GM12878 (cell line): ENCODE results near the gene PRSS33. TPM values are rescaled to one million over a fixed set of nuclear protein-coding genes. Genes with fewer than 3 reads are reported as not detected.

Experiments used
- ATAC-seq: fragments of 200-7000 bp; cut with Tn5 transposase; 3 replicates; pipeline ENCODE4 v1.9.1; 2020; ENCODE audit warnings: mild to moderate bottlenecking, moderate library complexity
- BruUV-seq: library from RNA; stranded (reverse); fragments of 400-500 nt; replicated peaks from 2 replicates; lab custom pipeline; 2021; lab: Mats Ljungman, UMichigan
- CTCF ChIA-PET: fragments of 300-600 bp; sonication (Branson Sonifier 250); formaldehyde crosslinking; extraction: SDS; loops from one replicate; lab custom pipeline; 2021; ENCODE audit warnings: inconsistent platforms; lab: Yijun Ruan, JAX
- POLR2A ChIA-PET: fragments of 350-600 bp; formaldehyde crosslinking; extraction: SDS; loops from one replicate; lab custom pipeline; 2021; ENCODE audit warnings: inconsistent platforms; lab: Charles Lee
- RAD21 ChIA-PET: fragments of 300-600 bp; sonication (Branson Sonifier 250); formaldehyde crosslinking; loops from one replicate; lab custom pipeline; 2023; ENCODE audit warnings: antibody characterized with exemption; ENCODE audit not compliant: unreplicated experiment; lab: Charles Lee
- SMC1A ChIA-PET: fragments of 300-600 bp; sonication (Branson Sonifier 250); formaldehyde crosslinking; loops from one replicate; lab custom pipeline; 2023; ENCODE audit not compliant: unreplicated experiment, uncharacterized antibody; lab: Charles Lee
- DNase-seq: peaks from one replicate; pipeline ENCODE4 v3.0.0-alpha.2; 2011; ENCODE audit warnings: low read depth, low spot score
- FAIRE-seq: peaks from 3 replicates; lab custom pipeline; 2011; peaks lifted over from hg19 to GRCh38; lab: Jason Lieb, UNC
- H2AFZ ChIP-seq: 2 replicates; pipeline ENCODE4 v1.6.0; 2011; ENCODE audit warnings: low read depth, low read length, control low read depth; ENCODE audit not compliant: control insufficient read depth
- H3K27ac ChIP-seq: 2 replicates; pipeline ENCODE4 v1.5.1; 2011; ENCODE audit warnings: control low read depth; ENCODE audit not compliant: control insufficient read depth, insufficient read depth
- H3K27me3 ChIP-seq, 2 experiments: replicated peaks in 1 of 2; 2 replicates each; pipeline versions ENCODE4 v1.6.0 to v1.6.1; 2011; ENCODE audit warnings: low read length in 1 of 2; ENCODE audit not compliant: control insufficient read depth in 2 of 2, insufficient read depth in 2 of 2
- H3K36me3 ChIP-seq, 2 experiments: 2 replicates each; pipeline ENCODE4 v1.5.1; 2011; ENCODE audit warnings: low read length in 1 of 2; ENCODE audit not compliant: control insufficient read depth in 2 of 2, insufficient read depth in 2 of 2
- H3K4me1 ChIP-seq: 2 replicates; pipeline ENCODE4 v1.6.1; 2011; ENCODE audit warnings: mild to moderate bottlenecking, low read length, moderate library complexity, mixed read lengths; ENCODE audit not compliant: control insufficient read depth, insufficient read depth
- H3K4me2 ChIP-seq: 2 replicates; pipeline ENCODE4 v1.6.0; 2011; ENCODE audit warnings: control low read depth; ENCODE audit not compliant: control insufficient read depth, insufficient read depth
- H3K4me3 ChIP-seq: fragments of 200-600 bp; sonication (generic); 2 replicates; pipeline ENCODE4 v1.5.1; 2016
- H3K79me2 ChIP-seq: 2 replicates; pipeline ENCODE4 v1.6.0; 2011; ENCODE audit warnings: low read length; ENCODE audit not compliant: control insufficient read depth, insufficient read depth
- H3K9ac ChIP-seq: 2 replicates; pipeline ENCODE4 v1.8.0; 2011; ENCODE audit warnings: low read length, control low read depth, mixed read lengths; ENCODE audit not compliant: control insufficient read depth, insufficient read depth
- H3K9me3 ChIP-seq: replicated peaks from 3 replicates; pipeline ENCODE4 v1.5.1; 2011; ENCODE audit warnings: mild to moderate bottlenecking, low read length; ENCODE audit not compliant: control insufficient read depth, insufficient read depth
- H4K20me1 ChIP-seq: 2 replicates; pipeline ENCODE4 v1.6.0; 2011; ENCODE audit not compliant: control insufficient read depth, insufficient read depth
- BACH1 ChIP-seq: fragments of 450-650 bp; IDR thresholded peaks from 2 replicates; pipeline ENCODE4 v1.6.1; 2017; ENCODE audit warnings: mild to moderate bottlenecking, borderline replicate concordance
- BRCA1 ChIP-seq: IDR thresholded peaks from 2 replicates; pipeline ENCODE4 v1.6.1; 2011; ENCODE audit warnings: low read depth, low read length, improper control_type of control experiment
- CBX5 ChIP-seq: sonication (generic); IDR thresholded peaks from 2 replicates; pipeline ENCODE4 v1.6.1; 2016; ENCODE audit warnings: low read depth, moderate library complexity, mild to moderate bottlenecking, inconsistent platforms
- CEBPB ChIP-seq, 2 experiments: fragments of 150-350 bp in 1 of 2; IDR thresholded peaks; 2 replicates each; pipeline ENCODE4 v1.6.1; 2012 to 2014; ENCODE audit warnings: low read depth in 2 of 2, low read length in 2 of 2, borderline replicate concordance in 1 of 2, inconsistent platforms in 1 of 2
- DPF2 ChIP-seq: fragments of 450-650 bp; IDR thresholded peaks from 2 replicates; pipeline ENCODE4 v1.6.1; 2017; ENCODE audit warnings: mild to moderate bottlenecking
- ELK1 ChIP-seq: IDR thresholded peaks from 2 replicates; pipeline ENCODE4 v1.6.1; 2012; ENCODE audit warnings: low read depth, low read length, improper control_type of control experiment
- JUNB ChIP-seq: IDR thresholded peaks from 2 replicates; pipeline ENCODE4 v1.6.1; 2016; ENCODE audit warnings: antibody characterized with exemption, mild to moderate bottlenecking
- RB1 ChIP-seq: fragments of 450-650 bp; formaldehyde crosslinking; IDR thresholded peaks from 2 replicates; pipeline ENCODE4 v1.6.1; 2017; ENCODE audit warnings: mild to moderate bottlenecking, borderline replicate concordance
- SKIL ChIP-seq: fragments of 450-650 bp; IDR thresholded peaks from 2 replicates; pipeline ENCODE4 v1.6.1; 2017; ENCODE audit warnings: mild to moderate bottlenecking, low read depth, inconsistent platforms; ENCODE audit not compliant: poor library complexity, severe bottlenecking
- SMARCA5 ChIP-seq: fragments of 450-650 bp; IDR thresholded peaks from 2 replicates; pipeline ENCODE4 v1.6.1; 2017; ENCODE audit warnings: mild to moderate bottlenecking
- SMC3 ChIP-seq: IDR thresholded peaks from 2 replicates; pipeline ENCODE4 v1.6.1; 2011; ENCODE audit warnings: low read length, improper control_type of control experiment, borderline replicate concordance
- SREBF1 ChIP-seq: IDR thresholded peaks from 2 replicates; pipeline ENCODE4 v1.6.1; 2012; ENCODE audit warnings: mild to moderate bottlenecking, low read length
- SRF ChIP-seq, 2 experiments: IDR thresholded peaks; 2 replicates each; pipeline ENCODE4 v1.6.1; 2011; ENCODE audit warnings: low read depth in 2 of 2, low read length in 2 of 2, mild to moderate bottlenecking in 1 of 2, moderate library complexity in 1 of 2
- TCF7 ChIP-seq: IDR thresholded peaks from 2 replicates; pipeline ENCODE4 v1.6.1; 2014; ENCODE audit warnings: antibody characterized with exemption, borderline replicate concordance
- ZNF687 ChIP-seq: fragments of 450-650 bp; IDR thresholded peaks from 2 replicates; pipeline ENCODE4 v1.6.1; 2017; ENCODE audit warnings: mild to moderate bottlenecking, moderate library complexity
- ZZZ3 ChIP-seq: IDR thresholded peaks from 2 replicates; pipeline ENCODE4 v1.6.1; 2011; ENCODE audit warnings: low read depth; ENCODE audit not compliant: control insufficient read depth, insufficient read length
- WGBS: methylation state at CpG from one replicate; pipeline ENCODE4 v1.1.6; 2016; ENCODE audit warnings: low lambda C conversion rate; ENCODE audit not compliant: insufficient replicate concordance, insufficient coverage; ENCODE audit errors: missing lambda C conversion rate; 5-methylcytosine and 5-hydroxymethylcytosine counted together
- in situ Hi-C: fragments of 300-500 bp; cut with MboI; formaldehyde crosslinking; loops from 9 replicates; pipeline ENCODE4 v1.14.3; 2018; ENCODE audit warnings: mixed read lengths
- intact Hi-C: fragments of 100-400 bp; cut with micrococcal nuclease; formaldehyde crosslinking; loops from one replicate; pipeline ENCODE4 v1.14.2; 2022; ENCODE audit not compliant: unreplicated experiment
- polyA plus RNA-seq, 11 experiments: library from polyadenylated mRNA; depleted of rRNA in 4 of 11; unstranded in 6 of 11; stranded (reverse) in 5 of 11; fragments of >200 nt; fragmentation: Nextera tagmentation in 4 of 11; fragmentation: Illumina TruSeq in 1 of 11; extraction: Ambion mirVana in 4 of 11; extraction: Trizol in 1 of 11; gene quantifications; 1 replicate in 1 of 11; 2 replicates in 10 of 11; pipeline versions ENCODE4 v1.2.1 to v1.2.3, GENCODE V29; 2011 to 2016; ENCODE audit warnings: inconsistent platforms in 2 of 11, missing spikeins in 2 of 11, low read depth in 1 of 11
- total RNA-seq, 4 experiments: library from RNA; depleted of rRNA in 3 of 4; stranded (reverse); fragments of >200 nt in 3 of 4; fragmentation: Illumina TruSeq in 1 of 4; extraction: Trizol in 1 of 4; gene quantifications; 2 replicates each; pipeline versions ENCODE4 v1.2.1 to v1.2.3, GENCODE V29; 2013 to 2021

PRSS33 gene
- total and polyA plus RNA-seq, 10 of the 15 experiments (the other 5 are each of a cell fraction or from before 2014, with no cell fraction given), result not detected

GRCh38 chr16:2810651-2811050 lies 23.3 kb upstream of the PRSS33 start:
- TF ChIP-seq RB1, result no peak
- TF ChIP-seq CEBPB (IDR thresholded peaks at IDR 0.05; ENCODE audit: borderline replicate concordance in 1 of 2, low read depth in 2 of 2, low read length in 2 of 2), result no peak
- no peak for TF ChIP-seq SKIL
- TF ChIP-seq ELK1, result no peak
- no peak for TF ChIP-seq BACH1
- no peak for TF ChIP-seq CBX5
- TF ChIP-seq DPF2, result no peak
- no peak for TF ChIP-seq TCF7
- TF ChIP-seq SMARCA5, result no peak
- TF ChIP-seq JUNB, result no peak
- no peak for TF ChIP-seq SRF (IDR thresholded peaks at IDR 0.05; ENCODE audit: low read depth in 2 of 2, low read length in 2 of 2)
- no peak for TF ChIP-seq BRCA1
- no peak for TF ChIP-seq ZZZ3
- TF ChIP-seq ZNF687, result no peak
- TF ChIP-seq SMC3, result no peak
- TF ChIP-seq SREBF1, result no peak
- TF ChIP-seq, all 136 proteins: peak for 0
- Histone ChIP-seq H3K9me3 (no peaks in the 10 kb centered on the region), H3K4me3 (no peak overlapping the region), H3K79me2 (no peaks in the 10 kb centered on the region), H3K27me3 (peaks cover 0 to 5% of the 10 kb centered on the region in 2 experiments; a peak in 2 of 4 replicates), H2AFZ (no peak overlapping the region), H3K36me3 (no peaks in the 10 kb centered on the region), H4K20me1 (no peaks in the 10 kb centered on the region), H3K9ac (no peak overlapping the region), H3K27ac (no peak overlapping the region), H3K4me1 (no peaks in the 10 kb centered on the region), H3K4me2 (no peak overlapping the region)
- RAD21 ChIA-PET, result interaction anchor here (0.8 to 1.2 kb wide), 2 partner anchors 13 to 72 kb away, joined by 3 read pairs; partner anchors contain the start of genes FLYWCH2 and PRSS41
- no peak for ATAC-seq
- 38% methylated on average over 6 of the region's 6 CpGs for WGBS
- intact Hi-C loops, result no loop called here
- no peak for DNase-seq
- SMC1A ChIA-PET, result no interaction called here
- POLR2A ChIA-PET, result no interaction called here
- no peak for FAIRE-seq
- CTCF ChIA-PET, result interaction anchor here (0.6 kb wide), 1 partner anchor 13 kb away, joined by 3 read pairs; no protein-coding TSS in a partner anchor
- in situ Hi-C loops, result no loop called here
- BruUV-seq, result no TSS peak
